RWPE1 (cell line): ENCODE results near the gene MYO1E.

ENCODE experiments used
- CTCF ChIA-PET: fragments of 350-600 bp; sonication (Branson Sonifier 250); formaldehyde crosslinking; extraction: SDS; loops from one replicate; lab custom pipeline; 2021; lab: Yijun Ruan, JAX
- POLR2A ChIA-PET: fragments of 400-600 bp; formaldehyde crosslinking; extraction: SDS; loops from one replicate; lab custom pipeline; 2020; ENCODE audit warnings: antibody characterized with exemption; ENCODE audit not compliant: low non-redundant PET; lab: Yijun Ruan, JAX
- DNase-seq: peaks from one replicate; pipeline ENCODE4 v3.0.0; 2012; ENCODE audit warnings: low spot score
- H3K27ac ChIP-seq: fragments of 450-650 bp; 2 replicates; pipeline ENCODE4 v1.5.1; 2017
- TF ChIP-seq, protein P1 (sequence below): fragments of 450-650 bp; conservative IDR thresholded peaks from 2 replicates; pipeline ENCODE4 v1.5.1; 2017; ENCODE audit warnings: low read depth, mild to moderate bottlenecking

Gene MYO1E

DNA sequence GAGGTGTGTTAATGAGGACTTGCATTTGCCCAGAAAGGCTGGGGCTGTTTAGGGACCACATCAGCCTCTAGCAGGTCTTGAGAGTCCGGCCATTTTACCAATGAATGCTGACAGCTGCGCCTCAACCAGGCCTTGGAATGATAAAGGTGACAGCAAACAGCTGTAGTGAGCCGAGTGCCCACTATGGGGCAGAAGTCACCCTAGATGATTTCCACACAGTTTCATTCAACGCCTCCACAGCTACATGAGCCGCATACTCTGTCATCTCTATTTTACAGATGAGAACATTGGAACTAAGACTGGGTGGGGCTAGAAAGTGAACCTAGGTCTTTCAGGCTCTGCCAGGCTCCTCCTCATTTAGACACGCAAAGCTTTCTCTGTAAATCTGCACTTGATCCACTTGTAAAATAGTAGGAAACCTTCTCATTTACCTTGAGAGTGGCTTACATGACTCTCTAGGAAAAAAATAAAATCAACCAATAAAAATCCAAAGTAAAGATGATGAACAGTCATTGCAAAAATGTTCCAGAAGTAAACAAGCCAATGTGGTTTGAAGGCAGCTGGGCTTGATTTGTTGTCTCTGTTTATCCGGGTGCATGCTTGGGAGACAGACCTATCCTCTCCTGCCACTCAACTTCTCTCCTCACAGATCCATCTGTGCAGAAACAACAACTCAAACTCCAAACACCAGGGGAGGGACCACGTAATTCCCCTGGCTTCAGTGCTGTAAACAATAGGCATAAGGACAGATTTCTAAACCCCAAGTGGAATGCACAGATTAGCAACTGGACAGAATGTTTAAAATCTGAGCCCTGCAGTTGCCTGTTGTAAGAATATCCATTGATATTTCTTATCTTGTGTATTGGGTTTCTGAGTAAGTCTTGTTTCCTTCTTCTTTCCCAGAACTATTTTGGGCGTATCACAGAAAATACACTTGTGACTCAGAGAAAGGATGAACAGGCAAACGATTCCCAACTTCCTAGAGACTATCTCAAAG lies 197.5 kb downstream of the MYO1E start:
- no peak for DNase-seq
- TF ChIP-seq, protein P1, sequence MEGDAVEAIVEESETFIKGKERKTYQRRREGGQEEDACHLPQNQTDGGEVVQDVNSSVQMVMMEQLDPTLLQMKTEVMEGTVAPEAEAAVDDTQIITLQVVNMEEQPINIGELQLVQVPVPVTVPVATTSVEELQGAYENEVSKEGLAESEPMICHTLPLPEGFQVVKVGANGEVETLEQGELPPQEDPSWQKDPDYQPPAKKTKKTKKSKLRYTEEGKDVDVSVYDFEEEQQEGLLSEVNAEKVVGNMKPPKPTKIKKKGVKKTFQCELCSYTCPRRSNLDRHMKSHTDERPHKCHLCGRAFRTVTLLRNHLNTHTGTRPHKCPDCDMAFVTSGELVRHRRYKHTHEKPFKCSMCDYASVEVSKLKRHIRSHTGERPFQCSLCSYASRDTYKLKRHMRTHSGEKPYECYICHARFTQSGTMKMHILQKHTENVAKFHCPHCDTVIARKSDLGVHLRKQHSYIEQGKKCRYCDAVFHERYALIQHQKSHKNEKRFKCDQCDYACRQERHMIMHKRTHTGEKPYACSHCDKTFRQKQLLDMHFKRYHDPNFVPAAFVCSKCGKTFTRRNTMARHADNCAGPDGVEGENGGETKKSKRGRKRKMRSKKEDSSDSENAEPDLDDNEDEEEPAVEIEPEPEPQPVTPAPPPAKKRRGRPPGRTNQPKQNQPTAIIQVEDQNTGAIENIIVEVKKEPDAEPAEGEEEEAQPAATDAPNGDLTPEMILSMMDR, result no peak; the same call in 1 of the 2 replicates
- peak overlapping the region; percentile 3; the same call in 1 of the 2 replicates for H3K27ac ChIP-seq
- ChIA-PET CTCF (interaction anchor here (0.9 kb wide), 1 partner anchor 72 kb away, joined by 3 read pairs; no protein-coding TSS in a partner anchor), POLR2A (no interaction called here)

GRCh38 chr15:59174151-59174834 lies 198.4 kb downstream of the MYO1E start:
- CTCF ChIA-PET, result interaction anchor here (0.9 kb wide), 1 partner anchor 73 kb away, joined by 3 read pairs; no protein-coding TSS in a partner anchor
- POLR2A ChIA-PET, result no interaction called here
- no peak for DNase-seq
- H3K27ac ChIP-seq, result peak overlapping the region; percentile 3; the same call in 1 of the 2 replicates
- TF ChIP-seq, protein P1, result no peak

- POLR2A ChIA-PET, result no interaction called here
- TF ChIP-seq, protein P1, result no peak
These were observed 199.5 kb downstream of the MYO1E start for GRCh38 chr15:59173194-59173593.

GRCh38 chr15:59172289-59172901 lies 200.3 kb downstream of the MYO1E start:
- CTCF ChIA-PET, result interaction anchor here (0.6 kb wide), 1 partner anchor 1730 kb away, joined by 3 read pairs; no protein-coding TSS in a partner anchor
- H3K27ac ChIP-seq, result peak overlapping the region; percentile 84
- no peak for DNase-seq
- TF ChIP-seq, protein P1, result no peak
- POLR2A ChIA-PET, result no interaction called here

More at GRCh38 chr15:59173194-59173593, 199.5 kb downstream of the MYO1E start:
- H3K27ac ChIP-seq, result no peak overlapping the region
- DNase-seq, result no peak
- CTCF ChIA-PET, result interaction anchor here (0.6 kb wide), 1 partner anchor 1729 kb away, joined by 3 read pairs; no protein-coding TSS in a partner anchor

DNA sequence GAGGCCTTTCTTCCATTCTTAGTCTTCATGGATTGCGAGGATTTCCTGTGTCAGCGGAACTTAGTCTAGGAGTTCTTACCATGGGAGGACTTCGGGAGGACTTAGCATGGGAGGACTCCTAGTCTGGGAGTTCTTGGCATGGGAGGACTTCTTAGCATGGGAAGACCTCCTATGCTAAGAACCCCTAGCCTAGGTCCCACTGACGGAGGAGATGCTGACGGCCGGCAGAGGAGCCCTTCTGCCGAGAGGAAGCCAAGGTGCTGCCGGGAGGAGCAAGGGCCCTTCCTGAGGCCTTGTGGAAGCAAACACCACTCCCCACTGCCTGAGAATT lies 201.6 kb downstream of the MYO1E start:
- ChIA-PET CTCF (interaction anchor here (0.7 kb wide), 1 partner anchor 93 kb away, joined by 4 read pairs; no protein-coding TSS in a partner anchor), POLR2A (no interaction called here)
- DNase-seq, result no peak
- TF ChIP-seq, protein P1, result no peak
- H3K27ac ChIP-seq, result peak overlapping the region; percentile 84
